Upper lobe of left lung (tissue), 4 donors: ENCODE measurements around the gene PANK1.

Source experiments
- CTCF ChIP-seq, 6 experiments: fragments of 450-650 bp in 4 of 6; fragments of 200-600 bp in 2 of 6; sonication (generic) in 2 of 6; IDR thresholded peaks; one replicate each; pipeline ENCODE4 v1.5.1; 2016 to 2019; ENCODE audit warnings: antibody characterized with exemption in 6 of 6
- EP300 ChIP-seq, 4 donors: sonication (generic); formaldehyde crosslinking; IDR thresholded peaks; one replicate each; pipeline ENCODE4 v1.5.1; 2017; ENCODE audit warnings: antibody characterized with exemption in 4 of 4, control low read depth in 2 of 4
- POLR2A ChIP-seq, 4 donors: fragments of 450-650 bp; IDR thresholded peaks; one replicate each; pipeline ENCODE4 v1.5.1; 2016 to 2017; ENCODE audit warnings: antibody characterized with exemption in 4 of 4, mild to moderate bottlenecking in 2 of 4
- POLR2AphosphoS5 ChIP-seq, 2 donors: sonication (generic); formaldehyde crosslinking; IDR thresholded peaks; one replicate each; pipeline ENCODE4 v1.5.1; 2017; ENCODE audit warnings: antibody characterized with exemption in 2 of 2

GRCh38 chr10:89639326-89639725 lies 5.7 kb downstream of the PANK1 start:
- no peak for TF ChIP-seq CTCF (IDR thresholded peaks at IDR 0.05)
- no peak for TF ChIP-seq POLR2AphosphoS5 (IDR thresholded peaks at IDR 0.05)
- no peak for TF ChIP-seq POLR2A (IDR thresholded peaks at IDR 0.05)
- no peak for TF ChIP-seq EP300 (IDR thresholded peaks at IDR 0.05)
